Aorta (tissue), 5 donors: ENCODE measurements around the gene DEDD. TPM values are rescaled to one million over a fixed set of nuclear protein-coding genes. Genes with fewer than 3 reads are reported as not detected.
A peak's percentile ranks its signal among the peaks of the same experiment; 100 is the strongest.

ENCODE experiments used
- ATAC-seq: fragments of 200-7000 bp; cut with Tn5 transposase; one replicate; pipeline ENCODE4 v1.9.1; 2022; ENCODE audit warnings: moderate library complexity; ENCODE audit not compliant: low FRiP score
- DNase-seq, 2 donors: peaks; one replicate each; pipeline ENCODE4 v3.0.0-alpha.2; 2020
- H3K27ac ChIP-seq, 2 donors: one replicate each; pipeline ENCODE4 v1.5.1; 2013; ENCODE audit warnings: low read length in 2 of 2, mild to moderate bottlenecking in 2 of 2, moderate library complexity in 2 of 2, control low read depth in 1 of 2, inconsistent platforms in 1 of 2, low read depth in 1 of 2
- H3K27me3 ChIP-seq, 2 donors: one replicate each; pipeline ENCODE4 v1.6.1; 2013; ENCODE audit warnings: control low read depth in 1 of 2, low read length in 1 of 2, mild to moderate bottlenecking in 1 of 2, moderate library complexity in 1 of 2; ENCODE audit not compliant: insufficient read depth in 2 of 2, control insufficient read depth in 1 of 2
- H3K36me3 ChIP-seq, 2 donors: one replicate each; pipeline ENCODE4 v1.6.1; 2013; ENCODE audit warnings: control low read depth in 1 of 2, low read length in 1 of 2, mild to moderate bottlenecking in 1 of 2; ENCODE audit not compliant: insufficient read depth in 2 of 2, control insufficient read depth in 1 of 2
- H3K4me1 ChIP-seq, 2 donors: one replicate each; pipeline ENCODE4 v1.6.1; 2013; ENCODE audit warnings: low read length in 2 of 2, control low read depth in 1 of 2, mild to moderate bottlenecking in 1 of 2, moderate library complexity in 1 of 2; ENCODE audit not compliant: insufficient read depth in 2 of 2, control insufficient read depth in 1 of 2
- H3K4me3 ChIP-seq, 2 donors: one replicate each; pipeline ENCODE4 v1.5.1; 2013; ENCODE audit warnings: low read length in 2 of 2, control low read depth in 1 of 2, mild to moderate bottlenecking in 1 of 2
- H3K9me3 ChIP-seq: one replicate; pipeline ENCODE4 v1.6.1; 2013; ENCODE audit warnings: mild to moderate bottlenecking, low read length; ENCODE audit not compliant: control insufficient read depth
- WGBS, 2 donors: extraction: QIAGEN DNeasy Blood & Tissue Kit; methylation state at CpG; one replicate each; pipeline ENCODE4 v1.1.7; 2013; 5-methylcytosine and 5-hydroxymethylcytosine counted together
- intact Hi-C, 2 donors: fragments of 100-400 bp; cut with DNase I; formaldehyde crosslinking; loops; one replicate each; pipeline versions ENCODE4 v1.14.2 to v1.15.0; 2022
- long read RNA-seq, 2 donors: library from polyadenylated mRNA; unstranded; transcript quantifications; one replicate each; pipeline ENCODE4 v2.0.0, GENCODE V29; 2020 to 2021
- polyA plus RNA-seq, 2 donors: library from polyadenylated mRNA; stranded (reverse); fragments of 200-250 nt; gene quantifications; one replicate each; pipeline ENCODE4 v1.2.3, GENCODE V29; 2013
- total RNA-seq, 2 donors: library from RNA; stranded (reverse); fragmentation: NEBNext Ultra II Directional; extraction: Animal tissue kit (Norgen Biotek cat#: 25700); gene quantifications; one replicate each; pipeline ENCODE4 v1.2.1, GENCODE V29; 2021
- donor health status: healthy with polysubstance abuse.
- donor health status: Bipolar disorder and iron deficiency.
- donor health status: DM: no; HTN: no; CAD: no.
- donor health status: DM: no; HTN: no; CAD: no.
- donor health status: DM: yes; HTN: yes; CAD: no.

DEDD gene
- total RNA-seq = 10 to 100 TPM; 44.7 to 46.8 TPM
- 10 to 100 TPM; 25.2 to 39.7 TPM for polyA plus RNA-seq
- long read RNA-seq, donor 1, transcript DEDD-202 (6 exons, 2,345 nt) = major isoform, 45 of 78 reads
- long read RNA-seq, donor 1, transcript DEDD-212 (5 exons, 2,329 nt) = minor isoform, 6 of 78 reads
- long read RNA-seq, donor 1, transcript DEDD-203 (6 exons, 2,300 nt) = minor isoform, 10 of 78 reads
- long read RNA-seq, donor 1, partial matches to known transcripts = 5 of 78 reads
- long read RNA-seq, donor 1, other reads (novel, unspliced or antisense) = 9 of 78 reads
- long read RNA-seq, donor 2, transcript DEDD-203 (6 exons, 2,300 nt) = minor isoform, 9 of 36 reads
- long read RNA-seq, donor 2, transcript DEDD-202 (6 exons, 2,345 nt) = major isoform, 19 of 36 reads
- long read RNA-seq, donor 2, partial matches to known transcripts = 3 of 36 reads
- long read RNA-seq, donor 2, other reads (novel, unspliced or antisense) = 4 of 36 reads

- intact Hi-C loops = loop anchor here (2.0 kb wide), 2 partner anchors 20 to 26 kb away; partner anchors contain the start of genes UFC1 (in 1 of the 2) and USP21 (in 1 of the 2)
- 0 to 1% methylated on average over 51 to 68 of the region's 68 CpGs for WGBS, 2 donors
- ATAC-seq (peak; percentile 95), DNase-seq (peak; percentile 96 to 97)
- Histone ChIP-seq H3K4me3 (peak within 1 kb of the TSS; percentile 61 to 92), H3K36me3 (no peaks in the 10 kb centered on the region), H3K27me3 (no peaks in the 10 kb centered on the region), H3K9me3 (no peaks in the 10 kb centered on the region), H3K4me1 (no peaks in the 10 kb centered on the region), H3K27ac (peak within 1 kb of the TSS; percentile 63 to 79)
Observed at GRCh38 chr1:161132410-161133219, at the start of gene DEDD. Gene DEDD (minus strand): TSS chr1:161132667. CDS start chr1:161124462, 8,205 bp downstream.

- Histone ChIP-seq H3K27ac (no peak overlapping the region), H3K36me3 (no peaks in the 10 kb centered on the region), H3K4me3 (no peak overlapping the region), H3K27me3 (no peaks in the 10 kb centered on the region), H3K9me3 (no peaks in the 10 kb centered on the region), H3K4me1 (no peaks in the 10 kb centered on the region)
- 95 to 98% methylated on average over 1 of the region's 1 CpG for WGBS, 2 donors
- peak; percentile 27 to 35 for DNase-seq
- intact Hi-C loops = no loop called here
- no peak for ATAC-seq
Observed at GRCh38 chr1:161182214-161182613, 49.7 kb upstream of the DEDD start.

GRCh38 chr1:161180639-161181038 is 48.2 kb upstream of the DEDD start:
- WGBS, 2 donors = 74 to 82% methylated on average over 1 of the region's 1 CpG
- Histone ChIP-seq H3K36me3 (no peaks in the 10 kb centered on the region), H3K9me3 (no peaks in the 10 kb centered on the region), H3K4me3 (no peak overlapping the region), H3K4me1 (no peaks in the 10 kb centered on the region), H3K27ac (no peak overlapping the region), H3K27me3 (no peaks in the 10 kb centered on the region)
- intact Hi-C loops = no loop called here
- no peak for DNase-seq
- no peak for ATAC-seq

GRCh38 chr1:161179698-161180097 is 47.2 kb upstream of the DEDD start:
- H3K36me3 ChIP-seq = peaks cover 0 to 2% of the 10 kb centered on the region in 2 donors
- no peaks in the 10 kb centered on the region for H3K27me3 ChIP-seq
- H3K27ac ChIP-seq = no peak overlapping the region
- no peaks in the 10 kb centered on the region for H3K9me3 ChIP-seq
- H3K4me3 ChIP-seq = no peak overlapping the region
- WGBS, 2 donors = 91 to 95% methylated on average over 3 of the region's 3 CpGs
- no peak for DNase-seq
- intact Hi-C loops = no loop called here
- ATAC-seq = no peak
- no peaks in the 10 kb centered on the region for H3K4me1 ChIP-seq

- no peaks in the 10 kb centered on the region for H3K27me3 ChIP-seq
- intact Hi-C loops = no loop called here
- WGBS, 2 donors = 41 to 46% methylated on average over 9 of the region's 9 CpGs
Observed at GRCh38 chr1:161177936-161178244, 45.4 kb upstream of the DEDD start.

DNA sequence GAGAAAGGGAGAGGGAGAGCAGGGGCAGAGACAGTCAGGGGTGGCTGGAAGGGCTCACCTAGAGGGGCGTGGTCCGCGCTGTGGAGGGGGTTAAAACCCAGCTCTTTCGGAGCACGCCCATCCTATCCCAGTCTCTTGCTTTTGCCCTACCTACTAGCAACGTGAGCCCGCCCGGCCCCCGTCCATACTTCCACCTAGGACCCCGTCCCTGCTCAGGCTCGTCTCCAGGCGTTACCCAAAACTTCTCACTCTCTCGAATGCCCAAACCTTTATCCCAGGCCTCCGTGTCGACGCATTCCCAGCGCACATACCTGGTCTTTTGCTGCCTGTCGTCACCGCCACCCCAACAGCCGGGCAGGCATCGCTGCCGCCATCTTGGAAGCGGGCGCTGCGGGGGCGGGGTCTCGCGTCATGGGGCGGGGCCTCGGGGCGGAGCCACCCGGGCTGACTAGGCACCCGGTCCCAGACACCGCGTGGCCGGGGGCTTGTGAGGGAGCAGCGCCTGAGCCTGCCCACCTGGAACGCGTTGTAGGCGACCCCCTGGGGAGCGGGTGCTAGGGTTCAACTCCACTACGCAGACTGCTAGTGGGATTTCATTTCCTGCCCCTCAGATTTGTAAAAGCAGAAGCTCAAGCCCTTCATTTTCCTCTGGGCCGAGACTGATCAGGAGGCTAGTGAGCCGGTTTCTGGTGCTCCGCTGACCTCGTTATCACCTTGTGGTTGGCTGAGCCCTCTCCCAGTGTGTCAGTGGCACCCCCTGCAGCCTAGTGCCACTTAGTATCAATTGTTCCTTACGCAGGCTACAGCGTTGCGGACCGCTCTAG is 44.9 kb upstream of the DEDD start, which contains the start of gene B4GALT3:
Gene B4GALT3 (minus strand): TSS at position 396 of the 824 bp plus-strand sequence. CDS start 1,447 bp downstream, outside the sequence.
- ATAC-seq = peak; percentile 97
- WGBS, 2 donors = 3% methylated on average over 50 of the region's 50 CpGs
- H3K9me3 ChIP-seq = no peaks in the 10 kb centered on the region
- intact Hi-C loops = no loop called here
- H3K4me3 ChIP-seq = peak within 1 kb of the TSS; percentile 44 to 53
- H3K4me1 ChIP-seq = no peaks in the 10 kb centered on the region
- peak; percentile 92 to 98 for DNase-seq
- H3K36me3 ChIP-seq = peaks cover 0 to 2% of the 10 kb centered on the region in 2 donors
- peak within 1 kb of the TSS in 1 of 2 donors; percentile 76 for H3K27ac ChIP-seq
- H3K27me3 ChIP-seq = no peaks in the 10 kb centered on the region

More at GRCh38 chr1:161177936-161178244, 45.4 kb upstream of the DEDD start:
- peak overlapping the region; percentile 44 to 53 for H3K4me3 ChIP-seq
- DNase-seq (no peak), ATAC-seq (no peak)
- no peaks in the 10 kb centered on the region for H3K9me3 ChIP-seq
- H3K27ac ChIP-seq = peak overlapping the region in 1 of 2 donors; percentile 76
- peaks cover 0 to 2% of the 10 kb centered on the region in 2 donors for H3K36me3 ChIP-seq
- H3K4me1 ChIP-seq = no peaks in the 10 kb centered on the region

GRCh38 chr1:161176468-161177111 is 44.1 kb upstream of the DEDD start:
- intact Hi-C loops = no loop called here
- Histone ChIP-seq H3K9me3 (no peaks in the 10 kb centered on the region), H3K4me3 (peak overlapping the region; percentile 44 to 53), H3K27me3 (no peaks in the 10 kb centered on the region), H3K36me3 (peaks cover 0 to 2% of the 10 kb centered on the region in 2 donors), H3K27ac (peak overlapping the region in 1 of 2 donors; percentile 54), H3K4me1 (no peaks in the 10 kb centered on the region)
- peak; percentile 36 for ATAC-seq
- WGBS, 2 donors = 16 to 18% methylated on average over 17 of the region's 17 CpGs
- peak; percentile 30 to 41 for DNase-seq
